ENCODE results near the gene CMPK2. TPM values are rescaled to one million over a fixed set of nuclear protein-coding genes. Genes with fewer than 3 reads are reported as not detected.
"Not testable (repeated sequence)": the region's sequence is repeated elsewhere in the genome, so short reads cannot be mapped to it uniquely, and the experiment has no call there.

CMPK2 gene
- total and polyA plus RNA-seq, 4 donors, result 5.7 to 14.8 (median 11.2) TPM

DNA sequence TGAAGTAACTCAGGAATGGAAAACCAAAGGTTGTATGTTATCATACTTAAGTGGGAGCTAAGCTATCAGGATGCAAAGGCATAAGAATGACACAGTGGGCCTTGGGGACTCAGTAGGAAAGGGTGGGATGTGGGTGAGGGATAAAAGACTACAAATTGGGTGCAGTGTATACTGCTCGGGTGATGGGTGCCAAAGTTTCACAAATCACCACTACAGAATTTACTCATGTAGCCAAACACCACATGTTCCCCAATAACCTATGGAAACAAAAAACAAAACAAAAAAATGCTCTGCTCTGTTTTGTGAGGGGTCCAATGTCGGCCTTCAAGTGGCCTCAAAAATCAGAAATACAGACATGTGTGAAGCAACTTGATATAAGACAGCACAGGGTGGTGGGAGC is 42.6 kb upstream of the CMPK2 start:
- ATAC-seq (ENCODE audit: insufficient read depth, low FRiP score) (no peak), DNase-seq (no peak)
- TF ChIP-seq CTCF (IDR thresholded peaks at IDR 0.05; ENCODE audit: control extremely low read depth, extremely low read depth), result no peak
- no peak overlapping the region for H3K27ac ChIP-seq (ENCODE audit: low read depth in 1 of 2, low read length in 1 of 2)
- H3K4me3 ChIP-seq, result no peak overlapping the region
- no peaks in the 10 kb centered on the region for H3K36me3 ChIP-seq (ENCODE audit: control insufficient read depth in 4 of 4, insufficient read depth in 4 of 4, low read length in 4 of 4)
- no peaks in the 10 kb centered on the region for H3K27me3 ChIP-seq (ENCODE audit: control insufficient read depth in 3 of 3, insufficient read depth in 3 of 3, low read length in 2 of 3)
- H3K4me1 ChIP-seq (ENCODE audit: control insufficient read depth in 5 of 5, insufficient read depth in 5 of 5, low read length in 5 of 5), result no peaks in the 10 kb centered on the region
- H3K9me3 ChIP-seq (ENCODE audit: control insufficient read depth in 4 of 4, insufficient read depth in 3 of 4, low read length in 3 of 4), result no peaks in the 10 kb centered on the region
- 93 to 95% methylated on average over 2 of the region's 2 CpGs for WGBS, 2 donors
- no peak overlapping the region for H3K9ac ChIP-seq (ENCODE audit: insufficient read depth in 1 of 2, low read length in 2 of 2)

GRCh38 chr2:6906165-6906741 is 40.5 kb upstream of the CMPK2 start:
- Histone ChIP-seq H3K4me1 (ENCODE audit: control insufficient read depth in 5 of 5, insufficient read depth in 5 of 5, low read length in 5 of 5) (no peaks in the 10 kb centered on the region), H3K27me3 (ENCODE audit: control insufficient read depth in 3 of 3, insufficient read depth in 3 of 3, low read length in 2 of 3) (no peaks in the 10 kb centered on the region), H3K27ac (ENCODE audit: low read depth in 1 of 2, low read length in 1 of 2) (no peak overlapping the region), H3K36me3 (ENCODE audit: control insufficient read depth in 4 of 4, insufficient read depth in 4 of 4, low read length in 4 of 4) (no peaks in the 10 kb centered on the region), H3K9ac (ENCODE audit: insufficient read depth in 1 of 2, low read length in 2 of 2) (no peak overlapping the region), H3K9me3 (ENCODE audit: control insufficient read depth in 4 of 4, insufficient read depth in 3 of 4, low read length in 3 of 4) (no peaks in the 10 kb centered on the region), H3K4me3 (no peak overlapping the region)
- no peak for TF ChIP-seq CTCF (IDR thresholded peaks at IDR 0.05; ENCODE audit: control extremely low read depth, extremely low read depth)
- ATAC-seq (ENCODE audit: insufficient read depth, low FRiP score) (no peak), DNase-seq (peak in 2 of 3 donors; percentile 35 to 56)
- 86 to 87% methylated on average over 1 of the region's 1 CpG for WGBS, 2 donors

DNA sequence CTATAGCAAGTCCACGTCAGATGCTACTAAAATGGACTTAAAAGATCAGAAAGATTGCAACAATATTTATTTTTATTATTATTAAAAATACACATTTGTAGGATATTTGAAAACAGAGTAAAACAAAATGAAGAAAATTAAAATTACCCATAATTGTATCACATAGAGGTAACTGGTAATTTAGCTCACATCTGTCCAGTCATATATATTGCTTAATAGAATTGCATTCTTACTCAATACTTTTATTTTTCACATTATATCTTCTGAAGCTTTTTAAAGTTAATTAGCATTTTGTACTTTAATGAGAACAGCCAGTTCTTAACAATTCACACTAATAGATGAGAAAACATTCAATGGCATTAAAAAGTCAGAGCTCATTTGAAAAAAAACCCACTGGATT is 40.0 kb upstream of the CMPK2 start:
- Histone ChIP-seq H3K9me3 (ENCODE audit: control insufficient read depth in 4 of 4, insufficient read depth in 3 of 4, low read length in 3 of 4) (no peaks in the 10 kb centered on the region), H3K9ac (ENCODE audit: insufficient read depth in 1 of 2, low read length in 2 of 2) (no peak overlapping the region), H3K27ac (ENCODE audit: low read depth in 1 of 2, low read length in 1 of 2) (no peak overlapping the region), H3K4me1 (ENCODE audit: control insufficient read depth in 5 of 5, insufficient read depth in 5 of 5, low read length in 5 of 5) (no peaks in the 10 kb centered on the region), H3K27me3 (ENCODE audit: control insufficient read depth in 3 of 3, insufficient read depth in 3 of 3, low read length in 2 of 3) (no peaks in the 10 kb centered on the region), H3K36me3 (ENCODE audit: control insufficient read depth in 4 of 4, insufficient read depth in 4 of 4, low read length in 4 of 4) (no peaks in the 10 kb centered on the region), H3K4me3 (no peak overlapping the region)
- ATAC-seq (ENCODE audit: insufficient read depth, low FRiP score), result no peak
- WGBS, 2 donors, result 93 to 100% methylated on average over 1 of the region's 1 CpG
- DNase-seq, result no peak
- no peak for TF ChIP-seq CTCF (IDR thresholded peaks at IDR 0.05; ENCODE audit: control extremely low read depth, extremely low read depth)

GRCh38 chr2:6902581-6902980 is 36.9 kb upstream of the CMPK2 start:
- not testable (repeated sequence) for ATAC-seq (ENCODE audit: insufficient read depth, low FRiP score); H3K36me3 ChIP-seq (ENCODE audit: control insufficient read depth in 4 of 4, insufficient read depth in 4 of 4, low read length in 4 of 4); H3K4me3 ChIP-seq; H3K4me1 ChIP-seq (ENCODE audit: control insufficient read depth in 5 of 5, insufficient read depth in 5 of 5, low read length in 5 of 5); H3K9me3 ChIP-seq (ENCODE audit: control insufficient read depth in 4 of 4, insufficient read depth in 3 of 4, low read length in 3 of 4); H3K27ac ChIP-seq (ENCODE audit: low read depth in 1 of 2, low read length in 1 of 2); DNase-seq; H3K9ac ChIP-seq (ENCODE audit: insufficient read depth in 1 of 2, low read length in 2 of 2); H3K27me3 ChIP-seq (ENCODE audit: control insufficient read depth in 3 of 3, insufficient read depth in 3 of 3, low read length in 2 of 3)
- WGBS, 2 donors, result 95 to 97% methylated on average over 2 of the region's 2 CpGs
